Measurements from ENCODE around the gene LMO7.
A peak's percentile ranks its signal among the peaks of the same experiment; 100 is the strongest.

Gene LMO7

DNA sequence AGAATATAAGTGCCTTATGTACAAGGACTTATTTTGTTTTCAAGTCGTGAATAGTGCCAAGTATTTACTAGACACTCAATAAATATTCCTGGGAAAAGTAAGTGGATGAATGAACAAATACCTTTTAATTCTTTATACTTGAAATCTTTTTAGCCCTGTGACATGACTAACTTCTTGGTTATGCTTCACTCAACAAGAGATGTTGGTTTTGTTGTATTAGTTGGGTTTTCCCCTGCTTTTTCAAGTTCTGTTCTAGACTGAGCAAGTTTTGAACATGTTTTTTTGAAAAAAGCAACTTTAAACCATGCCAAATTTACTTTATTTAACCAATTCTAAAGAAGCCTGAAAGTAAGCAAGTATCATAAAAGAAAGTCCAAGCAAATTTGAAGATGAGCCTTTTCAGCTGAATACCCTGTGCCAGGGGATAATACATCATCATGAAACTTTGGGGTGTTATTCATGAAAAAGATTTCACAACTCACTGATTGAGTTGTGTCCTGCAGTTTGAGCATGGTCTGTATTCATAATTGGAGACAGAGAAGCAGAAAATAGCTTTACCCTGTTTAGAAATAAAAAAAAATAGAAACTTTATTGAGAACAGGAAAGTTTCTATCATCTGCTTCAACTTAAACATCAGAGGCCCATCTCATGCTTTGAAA lies 11.1 kb downstream of the LMO7 start:
- DNase-seq (ENCODE audit: low read depth) = peak; percentile 47

DNA sequence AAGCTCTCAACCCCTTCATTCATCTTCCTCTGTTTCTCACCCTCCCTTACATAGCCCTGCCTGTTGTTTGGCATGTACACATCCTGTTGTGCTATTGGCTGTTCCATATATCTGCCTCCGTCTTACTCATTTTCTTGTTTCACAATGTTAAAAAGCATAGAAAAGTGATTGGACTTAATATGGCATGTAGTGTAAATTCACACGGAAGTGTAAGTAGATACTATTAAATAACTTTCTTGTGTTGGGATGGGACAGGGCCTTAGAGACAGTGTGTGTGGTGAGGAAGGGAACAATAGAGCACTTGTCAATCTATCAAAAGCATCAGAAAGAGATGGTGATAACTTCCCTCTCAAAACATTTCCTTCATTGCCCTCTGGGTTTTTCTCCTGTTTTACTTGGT lies 12.3 kb downstream of the LMO7 start:
- DNase-seq (ENCODE audit: low read depth) = no peak

DNA sequence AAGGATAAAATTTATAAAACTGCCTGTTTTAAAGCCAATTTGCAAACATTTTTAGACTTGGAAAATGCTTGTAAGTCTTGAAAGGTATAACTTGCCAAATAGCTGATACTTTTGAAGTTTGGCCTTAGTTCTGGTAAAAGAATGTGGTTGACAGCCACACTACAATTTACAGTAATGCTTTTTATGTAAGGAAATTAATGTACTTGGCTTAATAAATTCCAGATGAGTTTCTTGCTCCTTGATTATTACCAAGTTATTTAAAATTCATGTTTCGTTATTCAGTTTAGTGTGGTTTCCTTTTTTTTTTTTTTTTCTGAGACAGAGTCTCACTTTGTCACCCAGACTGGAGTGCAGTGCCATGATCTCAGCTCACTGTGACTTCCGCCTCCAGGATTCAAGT lies 14.9 kb downstream of the LMO7 start:
- peak; percentile 53 for DNase-seq (ENCODE audit: low read depth)

DNA sequence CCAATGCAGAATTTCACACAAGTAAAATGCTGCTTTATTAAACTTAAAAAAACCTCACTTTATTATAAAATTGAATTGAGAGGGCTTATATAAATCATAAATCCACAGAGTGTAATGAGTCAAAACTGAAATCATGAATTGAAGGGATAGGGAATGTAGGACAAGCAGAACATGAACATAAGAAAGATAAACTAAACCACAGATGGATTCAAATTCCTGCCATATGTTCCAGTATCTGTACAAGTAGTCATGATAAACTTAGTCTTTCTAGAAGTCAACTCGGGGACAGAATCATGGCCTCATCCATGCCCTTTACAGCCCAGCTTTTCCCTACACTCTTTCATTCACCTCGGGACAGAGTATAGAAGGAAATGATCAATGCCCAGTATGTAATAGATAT lies 16.6 kb downstream of the LMO7 start:
- DNase-seq (ENCODE audit: low read depth) = no peak

DNA sequence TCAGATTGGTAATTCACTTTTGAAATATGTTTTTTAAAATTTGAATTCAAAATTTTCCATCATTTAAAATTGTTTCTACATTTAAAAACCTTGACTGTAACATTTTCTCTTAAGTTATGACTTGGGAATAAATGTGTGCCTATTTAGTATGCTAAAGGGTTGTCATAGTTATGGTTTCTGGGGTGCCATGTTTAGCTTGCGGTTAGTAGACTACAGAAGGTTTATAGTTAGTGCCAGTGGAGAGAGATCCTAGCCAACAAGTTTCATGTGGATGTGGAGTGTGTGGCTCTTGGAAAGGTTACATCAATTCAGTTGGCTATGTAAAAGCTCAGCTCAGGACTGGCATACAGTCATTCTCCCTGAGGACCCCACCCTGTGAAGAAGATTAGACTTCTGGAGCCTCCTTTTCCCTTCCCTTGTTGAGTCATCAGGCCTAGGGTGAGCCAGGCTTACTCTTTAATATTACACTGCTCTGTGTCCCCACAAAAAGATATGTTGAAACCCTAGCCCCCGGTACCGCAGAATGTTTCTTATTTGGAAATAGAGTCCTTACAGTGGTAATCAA lies 20.4 kb downstream of the LMO7 start:
- DNase-seq (ENCODE audit: low read depth) = peak; percentile 49

DNA sequence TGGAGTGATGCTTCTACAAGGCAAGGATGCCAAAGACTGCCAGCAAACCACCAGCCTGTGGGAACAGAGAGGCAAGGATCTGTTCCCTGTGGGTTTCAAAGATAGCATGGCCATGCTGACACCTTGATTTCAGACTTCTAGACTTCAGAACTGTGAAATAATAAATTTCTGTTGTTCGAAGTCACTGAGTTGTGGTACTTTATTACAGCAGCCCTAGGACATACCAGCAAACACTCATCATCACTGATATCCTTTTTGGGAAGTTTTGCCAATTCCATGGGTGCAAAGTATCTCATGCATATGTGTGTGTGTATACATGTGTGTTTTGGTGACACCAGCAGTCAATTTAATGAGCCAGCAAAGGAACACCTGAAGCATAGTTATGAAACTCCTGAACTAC lies 21.0 kb downstream of the LMO7 start:
- DNase-seq (ENCODE audit: low read depth) = peak; percentile 35

DNA sequence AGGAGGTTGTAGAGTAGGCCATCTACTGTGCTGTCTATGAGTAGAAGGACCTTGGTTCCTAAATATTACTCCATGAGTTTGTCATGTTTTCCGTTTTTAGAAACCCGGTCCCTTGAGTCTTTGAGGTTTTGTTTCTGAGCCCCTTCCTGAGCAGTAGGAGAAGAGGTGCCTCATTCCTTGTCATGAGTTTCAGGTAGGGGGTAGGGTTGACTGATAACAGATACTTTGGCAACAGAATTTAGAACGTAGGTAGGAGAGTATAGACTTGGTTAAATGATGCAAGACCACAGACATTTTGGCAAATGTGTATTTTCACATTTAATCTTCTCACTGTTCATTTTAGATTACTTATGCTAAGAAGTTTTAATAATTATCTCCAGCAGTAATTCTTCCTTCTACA lies 24.6 kb downstream of the LMO7 start:
- DNase-seq (ENCODE audit: low read depth) = no peak

DNA sequence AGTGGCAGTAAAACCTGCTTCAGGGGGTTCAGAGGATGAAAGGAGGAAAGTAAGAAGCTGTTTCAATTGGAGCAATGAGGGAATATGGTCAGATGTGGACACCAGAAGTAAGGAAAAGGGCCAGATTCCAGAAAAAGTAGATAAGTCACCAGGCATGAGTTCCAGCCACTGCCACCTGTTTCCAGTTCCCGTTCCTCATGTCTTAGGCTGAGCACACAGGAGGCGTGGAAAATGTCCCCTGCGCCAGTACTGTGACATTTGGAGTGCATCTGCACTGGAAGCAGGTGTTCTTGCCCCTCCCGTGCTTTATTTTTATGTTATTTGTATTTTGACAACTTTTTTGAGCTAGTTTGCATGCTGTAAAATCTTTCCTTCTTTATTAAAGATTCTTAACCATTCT lies 25.3 kb downstream of the LMO7 start:
- DNase-seq (ENCODE audit: low read depth) = no peak

DNA sequence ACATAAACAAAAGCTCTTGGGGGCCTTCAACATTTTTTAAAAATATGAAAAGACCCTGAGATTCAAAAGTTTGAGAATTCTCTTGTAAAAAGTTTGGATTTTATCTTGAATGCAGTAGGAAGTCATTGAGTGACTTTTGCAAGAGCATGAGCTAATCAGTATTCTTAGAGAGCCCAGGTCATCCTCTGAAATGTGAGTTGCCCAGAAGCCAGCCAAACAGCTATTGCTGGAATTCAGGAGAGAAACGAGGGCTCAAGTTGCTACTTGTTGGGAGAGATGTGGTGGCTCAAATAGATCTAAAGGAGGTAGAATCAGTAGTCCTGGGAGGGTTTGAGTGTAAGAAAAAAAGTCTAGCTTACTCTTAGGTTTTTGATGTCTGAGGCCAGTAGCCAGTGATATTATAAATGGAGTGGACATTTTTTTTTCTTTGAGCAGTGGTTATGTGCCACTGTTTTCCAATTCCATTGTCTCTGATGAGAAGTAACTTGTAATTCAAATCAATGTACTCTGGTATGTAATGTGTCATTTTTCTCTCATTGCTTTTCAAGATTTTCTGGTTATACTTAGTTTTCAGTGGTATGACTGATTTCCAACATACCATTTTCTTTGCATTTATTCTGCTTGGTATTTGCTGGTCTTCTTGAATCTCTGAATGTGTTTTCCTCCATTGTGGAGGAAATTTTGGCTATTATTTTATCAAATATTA lies 30.7 kb downstream of the LMO7 start:
- DNase-seq (ENCODE audit: low read depth) = peak; percentile 72

DNA sequence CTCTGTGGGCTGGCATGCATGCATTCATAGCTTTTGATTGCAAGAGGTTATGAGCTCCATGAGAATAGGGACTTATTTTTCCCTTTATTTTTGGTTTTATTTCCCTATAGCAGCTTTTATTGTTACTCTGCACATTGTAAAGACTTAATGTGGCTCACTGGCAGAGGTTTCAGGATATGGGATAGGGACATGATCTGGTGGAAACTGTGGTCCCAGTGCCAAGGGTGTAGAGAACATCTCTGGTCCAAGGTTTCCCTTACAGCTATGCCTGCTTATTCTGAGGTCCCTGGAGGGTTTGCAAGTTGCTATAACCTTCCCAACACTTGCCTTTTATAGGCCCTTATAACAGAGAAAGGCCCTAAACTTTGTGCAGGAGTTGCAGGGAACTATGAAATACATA lies 33.6 kb downstream of the LMO7 start:
- DNase-seq (ENCODE audit: low read depth) = no peak

DNA sequence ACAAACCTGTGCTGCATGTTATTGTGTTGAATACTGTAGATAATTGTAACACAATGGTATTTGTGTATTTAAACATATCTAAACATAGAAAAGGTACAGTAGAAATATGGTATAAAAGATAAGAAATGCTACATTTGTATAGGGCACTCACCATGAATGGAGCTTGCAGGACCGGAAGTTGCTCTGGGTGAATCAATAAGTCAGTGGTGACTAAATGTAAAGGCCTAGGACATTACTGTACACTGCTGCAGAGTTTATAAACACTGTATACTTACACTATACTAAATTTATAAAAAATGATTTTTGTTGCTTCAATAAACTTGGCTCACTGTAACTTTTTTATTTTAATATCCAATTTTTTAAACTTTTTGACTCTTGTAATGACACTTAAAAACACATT lies 34.4 kb downstream of the LMO7 start:
- DNase-seq (ENCODE audit: low read depth) = peak; percentile 61

DNA sequence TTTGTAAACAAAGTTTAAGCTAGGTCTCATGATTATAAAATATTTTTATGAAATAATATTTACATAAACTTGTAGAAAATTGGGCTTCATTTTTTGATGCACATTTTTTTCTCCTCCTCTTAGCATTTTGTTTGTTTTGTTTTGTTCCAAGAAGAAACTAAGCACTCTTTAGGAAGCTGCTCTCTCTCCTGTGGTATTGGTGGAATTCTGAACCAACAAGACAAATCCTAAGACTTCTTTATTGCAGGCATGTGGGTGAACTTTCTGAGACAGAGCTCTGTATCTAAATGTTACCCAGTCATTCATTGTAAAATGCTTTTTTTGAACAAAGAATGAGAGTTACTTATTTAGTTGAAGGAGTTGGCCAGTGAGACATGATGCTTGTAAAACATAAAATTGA lies 39.3 kb downstream of the LMO7 start:
- peak; percentile 67 for DNase-seq (ENCODE audit: low read depth)

DNA sequence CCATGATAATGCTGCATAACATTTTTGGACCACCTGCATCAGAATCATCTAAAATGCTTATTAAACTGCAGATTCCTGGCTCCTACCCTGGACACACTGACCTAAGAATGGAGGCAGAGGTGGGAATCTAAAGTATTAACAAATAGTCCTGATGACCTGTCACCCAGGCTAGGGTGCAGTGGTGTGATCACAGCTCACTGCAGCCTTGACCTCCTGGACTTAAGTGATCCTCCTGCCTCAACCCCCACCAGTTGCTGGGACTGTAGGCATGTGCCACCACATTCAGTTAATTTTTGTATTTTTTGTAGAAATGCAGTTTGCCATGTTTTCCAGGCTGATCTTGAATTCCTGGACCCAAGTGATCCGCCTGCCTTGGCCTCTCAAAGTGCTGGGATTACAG lies 43.3 kb downstream of the LMO7 start:
- DNase-seq (ENCODE audit: low read depth) = no peak

DNA sequence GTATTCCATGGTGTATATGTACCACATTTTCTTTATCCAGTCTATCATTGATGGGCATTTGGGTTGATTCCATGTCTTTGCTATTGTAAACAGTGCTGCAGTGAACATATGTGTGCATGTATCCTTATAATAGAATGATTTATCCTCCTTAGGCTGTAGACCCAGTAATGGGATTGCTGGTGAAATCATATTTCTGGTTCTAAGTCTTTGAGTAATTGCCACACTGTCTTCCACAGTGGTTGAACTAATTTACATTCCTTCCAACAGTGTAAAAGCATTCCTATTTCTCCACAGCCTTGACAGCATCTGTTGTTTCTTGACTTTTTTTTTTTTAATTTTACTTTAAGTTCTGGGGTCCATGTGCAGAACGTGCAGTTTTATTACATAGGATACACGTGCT lies 44.1 kb downstream of the LMO7 start:
- DNase-seq (ENCODE audit: low read depth) = peak; percentile 63

DNA sequence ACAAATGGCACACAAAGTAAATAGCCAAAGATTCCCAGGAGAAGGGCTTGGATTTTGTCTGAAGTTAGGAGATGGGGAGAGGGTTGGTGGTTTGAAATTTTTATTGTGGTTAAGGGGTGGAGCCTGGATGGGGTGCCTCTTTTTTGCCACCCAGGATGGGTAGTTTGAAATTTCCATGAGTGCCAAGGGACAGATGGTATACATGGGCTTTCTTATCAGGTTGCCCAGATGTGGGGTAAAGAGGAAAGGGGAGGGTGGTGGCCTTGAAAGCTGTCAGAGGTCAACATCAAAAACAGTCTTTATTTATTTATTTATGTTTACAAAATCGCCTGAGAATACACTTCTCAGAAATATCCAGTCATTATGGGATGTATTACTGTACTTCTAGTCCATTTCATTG lies 46.2 kb downstream of the LMO7 start:
- no peak for DNase-seq (ENCODE audit: low read depth)

DNA sequence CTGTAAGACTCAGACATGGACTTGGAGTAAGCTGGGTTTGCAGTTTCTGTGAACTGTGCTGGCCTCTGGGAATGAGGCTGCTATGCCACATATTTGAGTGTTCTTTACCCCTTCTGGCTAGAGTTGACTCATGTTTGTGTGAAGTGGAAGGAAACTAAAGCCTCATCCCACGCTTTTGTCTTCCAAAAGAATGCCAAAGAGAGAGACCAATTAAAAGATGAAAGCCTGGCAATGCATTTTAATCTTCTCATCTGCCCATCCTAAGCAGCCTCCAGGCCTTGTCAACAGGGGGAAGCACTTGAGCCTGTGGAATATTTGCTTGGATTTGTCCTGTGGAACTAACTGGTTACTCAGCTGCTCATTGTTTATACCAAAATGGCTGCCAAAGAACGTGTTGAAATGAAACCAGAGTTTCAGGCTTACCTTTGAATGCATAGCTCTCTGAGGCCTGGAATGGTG lies 49.1 kb downstream of the LMO7 start:
- peak; percentile 97 for DNase-seq (ENCODE audit: low read depth)

DNA sequence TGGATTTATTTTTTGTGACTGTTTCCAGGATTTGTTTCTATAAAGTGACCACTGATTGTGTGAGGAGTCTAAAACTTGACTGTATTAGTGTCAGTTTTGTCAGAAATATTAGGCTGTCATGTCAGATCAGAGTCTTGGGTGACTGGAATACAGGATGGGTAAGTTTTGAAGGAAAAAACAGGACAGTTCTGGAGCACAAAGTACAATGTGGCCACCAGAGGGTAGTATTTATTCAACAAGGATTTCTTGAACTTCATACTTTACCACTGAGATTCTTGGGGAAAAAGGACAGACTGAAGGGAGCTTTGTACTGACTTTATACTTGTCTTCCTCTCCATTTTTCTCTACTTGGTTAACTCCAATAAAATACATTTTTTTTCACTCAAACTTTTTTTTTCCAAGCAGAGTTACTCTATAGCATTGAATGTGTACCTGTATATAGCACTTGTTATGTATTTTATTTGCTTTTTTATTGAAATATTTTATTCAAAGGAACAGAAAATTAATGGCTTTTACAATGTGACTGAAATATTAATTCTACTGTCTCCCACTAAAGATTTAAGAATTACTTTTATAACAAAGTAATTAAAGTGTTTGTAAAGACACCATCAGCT lies 51.1 kb downstream of the LMO7 start:
- peak; percentile 62 for DNase-seq (ENCODE audit: low read depth)

DNA sequence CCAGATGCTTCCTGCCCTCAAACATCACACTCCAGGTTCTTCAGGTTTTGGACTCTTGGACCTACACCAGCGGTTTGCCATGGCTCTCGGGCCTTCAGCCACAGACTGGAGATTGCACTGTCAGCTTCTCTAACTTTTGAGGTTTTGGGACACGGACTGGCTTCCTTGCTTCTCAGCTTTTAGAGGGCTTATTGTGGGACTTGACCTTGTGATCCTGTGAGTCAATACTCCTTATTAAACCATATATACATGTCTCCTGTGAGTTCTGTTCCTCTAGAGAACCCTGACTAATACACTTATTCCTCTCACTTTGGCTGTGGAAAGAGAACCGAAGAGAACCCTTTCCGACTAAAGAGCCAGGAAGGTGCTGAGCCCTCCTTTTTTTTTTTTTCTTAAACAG lies 53.6 kb downstream of the LMO7 start:
- DNase-seq (ENCODE audit: low read depth) = peak; percentile 28

DNA sequence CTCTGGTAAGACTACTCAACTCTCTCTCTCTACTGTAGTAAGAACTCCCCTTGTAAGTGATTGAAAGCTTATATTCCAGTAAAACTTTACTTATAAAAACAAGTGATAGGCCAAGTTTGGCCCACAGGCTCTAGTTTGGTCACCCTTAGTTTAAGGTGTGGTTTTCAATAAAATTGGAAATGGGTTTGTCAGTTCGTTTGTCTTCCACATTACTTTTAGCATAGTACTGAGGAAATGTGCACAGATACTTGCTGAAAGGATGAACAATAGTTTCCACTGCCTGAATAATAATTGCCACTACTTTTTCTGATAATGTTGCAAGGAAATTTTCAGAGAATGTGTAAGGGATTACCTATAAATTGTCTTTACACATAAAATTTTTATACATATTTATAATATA lies 54.5 kb downstream of the LMO7 start:
- no peak for DNase-seq (ENCODE audit: low read depth)

DNA sequence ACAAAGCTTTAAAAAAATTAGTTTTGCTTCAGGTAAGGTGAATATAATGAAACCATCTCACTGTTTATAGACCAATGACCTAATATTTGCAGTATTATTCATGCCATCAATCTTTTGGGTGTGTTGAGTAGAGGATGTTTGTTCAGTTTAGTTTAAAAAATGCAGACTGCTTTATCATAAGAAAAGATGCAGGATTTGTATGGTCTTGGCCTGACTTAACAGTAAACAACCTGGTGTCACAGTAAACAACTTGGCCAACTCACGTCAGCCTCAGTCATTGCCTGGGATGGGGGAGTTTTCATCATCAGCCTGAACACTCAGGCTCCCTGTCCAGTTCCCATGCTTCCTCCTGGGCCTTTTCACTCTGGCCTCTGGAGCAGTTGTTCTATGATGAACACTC lies 55.1 kb downstream of the LMO7 start:
- no peak for DNase-seq (ENCODE audit: low read depth)

DNA sequence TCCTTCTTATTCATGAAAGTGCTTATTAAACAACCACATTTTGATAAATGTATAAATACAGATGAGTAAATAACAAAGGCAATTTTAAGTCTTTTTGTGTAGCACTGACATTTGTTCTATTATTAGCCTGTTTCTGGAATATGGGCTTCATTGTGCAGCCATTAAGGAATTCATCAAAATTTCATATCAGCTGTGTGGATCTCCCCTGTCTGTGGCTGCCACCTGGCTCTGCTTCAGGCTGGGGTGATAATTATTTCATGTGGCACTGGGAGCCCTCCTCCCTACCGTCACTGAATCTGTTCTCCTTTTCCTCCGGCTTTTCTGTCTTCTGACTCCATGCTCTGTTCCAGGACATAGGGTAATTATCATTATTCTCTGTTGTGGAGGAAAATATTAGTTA lies 57.1 kb downstream of the LMO7 start:
- DNase-seq (ENCODE audit: low read depth) = no peak

DNA sequence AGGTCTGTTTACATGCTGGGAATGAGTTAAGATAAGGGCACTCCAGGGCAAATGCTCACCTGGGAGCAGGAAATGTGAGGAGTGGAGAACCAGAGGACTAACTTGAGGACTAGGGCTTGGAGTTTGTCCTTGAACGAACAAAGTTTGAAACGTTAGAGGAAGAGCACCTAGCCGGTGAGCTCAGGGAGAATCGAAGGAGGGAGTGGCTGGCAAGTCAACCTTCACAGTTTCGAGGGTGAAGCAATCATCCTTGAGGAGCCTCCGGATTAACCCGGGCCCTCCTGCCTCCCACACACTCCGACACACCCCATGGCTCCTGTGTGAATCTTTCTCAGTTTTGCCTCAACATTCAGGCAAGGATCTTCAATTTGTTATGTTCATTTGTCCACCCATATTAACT lies 58.6 kb downstream of the LMO7 start:
- DNase-seq (ENCODE audit: low read depth) = no peak

DNA sequence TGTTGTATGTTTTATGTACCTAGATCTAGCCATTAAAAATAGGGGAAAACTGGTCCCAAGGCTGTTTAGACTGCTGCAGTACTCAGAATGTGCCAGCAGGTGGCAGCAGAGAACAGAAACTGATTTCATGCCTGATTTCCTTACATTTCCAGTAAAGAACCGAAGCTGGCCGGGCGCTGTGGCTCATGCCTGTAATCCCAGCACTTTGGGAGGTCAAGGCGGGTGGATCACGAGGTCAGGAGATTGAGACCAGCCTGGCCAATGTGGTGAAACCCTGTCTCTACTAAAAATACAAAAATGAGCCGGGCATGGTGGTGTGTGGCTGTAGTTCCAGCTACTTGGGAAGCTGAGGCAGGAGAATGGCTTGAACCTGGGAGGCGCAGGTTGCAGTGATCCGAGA lies 59.8 kb downstream of the LMO7 start:
- peak; percentile 76 for DNase-seq (ENCODE audit: low read depth)

Data from EH (cell line).